ENCODE measurements around the gene SH3TC2. TPM values are rescaled to one million over a fixed set of nuclear protein-coding genes. Genes with fewer than 3 reads are reported as not detected.

The SH3TC2 gene
- total RNA-seq: 0.44 and 10.6 TPM in 2 replicates

GRCh38 chr5:149063017-149063687, at the start of gene SH3TC2:
Gene SH3TC2 (minus strand): TSS chr5:149063062. CDS start chr5:149063022, 40 bp downstream.

Small RNA genes lying within 50 kb of the gene (small RNA-seq; reads per million reads assigned to genes)
- gene MIR584 (ENCODE audit: low replicate concordance) (not detected), gene RNU6-732P (ENCODE audit: low replicate concordance) (not detected)

Other genes starting within 250 kb of the SH3TC2 start
- 0.66 and 2.3 TPM in 2 replicates for gene ADRB2, start 236.5 kb downstream of the SH3TC2 start, total RNA-seq
- 18.6 and 71.4 TPM in 2 replicates for gene ABLIM3, start 78.4 kb upstream of the SH3TC2 start, total RNA-seq
- 5.5 and 10.7 TPM in 2 replicates for gene AFAP1L1, start 208.8 kb upstream of the SH3TC2 start, total RNA-seq